Subcutaneous adipose tissue (tissue), 4 donors: Measurements from ENCODE around the gene PRAC1. TPM values are rescaled to one million over a fixed set of nuclear protein-coding genes. Genes with fewer than 3 reads are reported as not detected.

Source experiments
- small RNA-seq: library from RNA; depleted of rRNA; stranded (forward); fragments of <200 nt; gene quantifications from one replicate; pipeline ENCODE3, GENCODE V24; 2016
- total RNA-seq, 4 donors: library from RNA; depleted of rRNA; stranded (reverse); fragments of >200 nt; gene quantifications; one replicate each; pipeline ENCODE4 v1.1.0, GENCODE V29; 2016
- TF ChIP-seq, protein P1 (sequence below): fragments of 450-650 bp; IDR thresholded peaks from one replicate; pipeline ENCODE4 v1.5.1; 2016; ENCODE audit warnings: low read depth, mild to moderate bottlenecking, control low read depth, antibody characterized with exemption, moderate library complexity

PRAC1 gene
- total RNA-seq, 4 donors from 2014 or later = not detected

- TF ChIP-seq, protein P1, sequence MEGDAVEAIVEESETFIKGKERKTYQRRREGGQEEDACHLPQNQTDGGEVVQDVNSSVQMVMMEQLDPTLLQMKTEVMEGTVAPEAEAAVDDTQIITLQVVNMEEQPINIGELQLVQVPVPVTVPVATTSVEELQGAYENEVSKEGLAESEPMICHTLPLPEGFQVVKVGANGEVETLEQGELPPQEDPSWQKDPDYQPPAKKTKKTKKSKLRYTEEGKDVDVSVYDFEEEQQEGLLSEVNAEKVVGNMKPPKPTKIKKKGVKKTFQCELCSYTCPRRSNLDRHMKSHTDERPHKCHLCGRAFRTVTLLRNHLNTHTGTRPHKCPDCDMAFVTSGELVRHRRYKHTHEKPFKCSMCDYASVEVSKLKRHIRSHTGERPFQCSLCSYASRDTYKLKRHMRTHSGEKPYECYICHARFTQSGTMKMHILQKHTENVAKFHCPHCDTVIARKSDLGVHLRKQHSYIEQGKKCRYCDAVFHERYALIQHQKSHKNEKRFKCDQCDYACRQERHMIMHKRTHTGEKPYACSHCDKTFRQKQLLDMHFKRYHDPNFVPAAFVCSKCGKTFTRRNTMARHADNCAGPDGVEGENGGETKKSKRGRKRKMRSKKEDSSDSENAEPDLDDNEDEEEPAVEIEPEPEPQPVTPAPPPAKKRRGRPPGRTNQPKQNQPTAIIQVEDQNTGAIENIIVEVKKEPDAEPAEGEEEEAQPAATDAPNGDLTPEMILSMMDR = no peak
These were observed 50.0 kb downstream of the PRAC1 start for GRCh38 chr17:48672340-48672739.

Small RNAs within 50 kb of the gene (small RNA-seq; reads per million reads assigned to genes)
- not detected for gene AC091179.2
- gene COX6B1P2 = not detected
- gene MIR3185 = not detected
- not detected for gene RF02132
- gene RF02133 = not detected
- not detected for gene RN7SL125P

Other genes starting within 250 kb of the PRAC1 start
- not detected for gene HOXB1, start 191.5 kb downstream of the PRAC1 start, total RNA-seq
- gene HOXB2, start 177.4 kb downstream of the PRAC1 start, total RNA-seq = 10 to 100 TPM; 12.1 to 21.1 (median 13.7) TPM
- gene HOXB4, start 144.2 kb downstream of the PRAC1 start, total RNA-seq = 1 to 10 TPM in 3 of 4 donors, under 1 TPM in 1; 0.98 to 2.8 (median 2.0) TPM
- 10 to 100 TPM in 1 of 4 donors, 1 to 10 TPM in 3; 4.0 to 12.4 (median 4.9) TPM for gene HOXB3, start 132.3 kb downstream of the PRAC1 start, total RNA-seq
- gene HOXB5, start 128.7 kb downstream of the PRAC1 start, total RNA-seq = under 1 TPM; 0.22 to 0.51 (median 0.35) TPM
- 10 to 100 TPM in 2 of 4 donors, 1 to 10 TPM in 2; 4.8 to 12.1 (median 8.9) TPM for gene HOXB6, start 117.5 kb downstream of the PRAC1 start, total RNA-seq
- gene HOXB7, start 111.5 kb downstream of the PRAC1 start, total RNA-seq = 10 to 100 TPM in 1 of 4 donors, 1 to 10 TPM in 3; 2.3 to 11.1 (median 5.2) TPM
- under 1 TPM in 1 of 4 donors, not detected in 3; 0.75 TPM for gene HOXB8, start 107.2 kb downstream of the PRAC1 start, total RNA-seq
- under 1 TPM in 2 of 4 donors, not detected in 2; 0.17 to 0.38 TPM for gene HOXB9, start 96.2 kb downstream of the PRAC1 start, total RNA-seq
- 1 to 10 TPM in 2 of 4 donors, not detected in 2; 2.9 to 7.9 TPM for gene PRAC2, start 667 bp upstream of the PRAC1 start, total RNA-seq
- gene HOXB13, start 6.2 kb upstream of the PRAC1 start, total RNA-seq = under 1 TPM; 0.44 to 0.85 (median 0.62) TPM
- gene TTLL6, start 94.7 kb upstream of the PRAC1 start, total RNA-seq = under 1 TPM in 2 of 4 donors, not detected in 2; 0.66 to 0.75 TPM
- gene CALCOCO2, start 108.5 kb upstream of the PRAC1 start, total RNA-seq = 100 to 1,000 TPM; 179 to 356 (median 241) TPM
- gene ATP5MC1, start 170.3 kb upstream of the PRAC1 start, total RNA-seq = 10 to 100 TPM; 40.6 to 71.1 (median 53.5) TPM
- gene UBE2Z, start 185.9 kb upstream of the PRAC1 start, total RNA-seq = 10 to 100 TPM; 39.9 to 55.2 (median 46.5) TPM
- gene SNF8, start 222.3 kb upstream of the PRAC1 start, total RNA-seq = 100 to 1,000 TPM in 1 of 4 donors, 10 to 100 TPM in 3; 66.0 to 105 (median 79.8) TPM
- not detected for gene GIP, start 246.1 kb upstream of the PRAC1 start, total RNA-seq